Measurements from ENCODE around the gene RNF14. TPM values are rescaled to one million over a fixed set of nuclear protein-coding genes. Genes with fewer than 3 reads are reported as not detected.

The RNF14 gene
- total RNA-seq, 1 experiment from 2014 or later: 72.1 TPM

DNA sequence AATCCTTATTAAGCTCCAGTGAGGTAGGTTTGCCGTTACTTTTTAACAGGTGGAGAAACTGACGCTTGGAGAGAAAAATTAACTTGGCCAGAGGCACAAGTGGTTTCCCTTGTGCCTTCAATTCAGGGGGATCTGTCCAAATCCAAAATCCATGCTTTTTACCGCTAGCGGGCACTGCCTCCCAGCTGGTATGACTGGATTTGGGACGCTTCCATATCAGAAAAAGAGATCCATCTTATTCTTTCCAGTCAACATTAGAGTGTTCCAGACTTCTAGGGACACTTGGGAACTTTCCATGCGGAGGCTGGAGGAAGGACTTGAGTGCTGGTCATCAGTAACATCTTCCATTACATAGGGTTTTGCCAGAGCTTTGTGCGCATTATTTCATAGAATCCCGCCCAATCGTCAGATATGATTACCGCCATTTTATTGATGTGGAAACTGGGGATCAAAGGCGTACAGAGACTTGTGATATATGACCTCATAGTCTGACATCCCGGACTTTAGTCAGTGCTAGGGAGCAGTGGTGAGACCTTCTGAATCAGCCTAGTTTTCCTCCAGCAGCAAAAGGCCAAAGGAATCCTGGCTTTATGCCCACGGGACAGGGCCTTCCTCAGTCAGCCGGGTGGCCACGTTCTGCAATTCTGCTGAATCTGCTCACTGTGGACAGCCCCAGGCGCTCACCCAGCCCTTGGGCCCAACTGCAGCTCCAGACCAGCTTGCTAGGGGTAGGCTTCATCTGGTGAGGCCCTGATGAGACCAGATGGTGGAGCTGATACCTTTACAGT, 45.0 kb downstream of the RNF14 start:
- intact Hi-C loops (cut with micrococcal nuclease; ENCODE audit: unreplicated experiment): loop anchor here (2.0 kb wide), 1 partner anchor 131 kb away; no protein-coding TSS in a partner anchor
- no peaks in the 10 kb centered on the region for H3K9me3 ChIP-seq (ENCODE audit: control insufficient read depth, insufficient read depth, low read depth, low read length)
- H3K27ac ChIP-seq (ENCODE audit: low read length): peak overlapping the region; percentile 96
- peaks cover 25% of the 10 kb centered on the region for H3K4me1 ChIP-seq (ENCODE audit: control insufficient read depth, insufficient read depth, low read length)
- no peaks in the 10 kb centered on the region for H3K27me3 ChIP-seq (ENCODE audit: control insufficient read depth, insufficient read depth, low read length)
- in situ Hi-C loops (cut with HindIII; ENCODE audit: low pct_unique_long_range_greater_than_20kb, low sequenced_read_pairs): no loop called here
- DNase-seq (ENCODE audit: low read depth, low spot score) (no peak), ATAC-seq (0 out of 2 replicates have a peak, but pooled peaks have one; percentile 25)
- peak overlapping the region; percentile 83 to 99 for H3K4me3 ChIP-seq (ENCODE audit: low read depth in 2 of 2, low read length in 2 of 2)
- TF ChIP-seq, protein P1, sequence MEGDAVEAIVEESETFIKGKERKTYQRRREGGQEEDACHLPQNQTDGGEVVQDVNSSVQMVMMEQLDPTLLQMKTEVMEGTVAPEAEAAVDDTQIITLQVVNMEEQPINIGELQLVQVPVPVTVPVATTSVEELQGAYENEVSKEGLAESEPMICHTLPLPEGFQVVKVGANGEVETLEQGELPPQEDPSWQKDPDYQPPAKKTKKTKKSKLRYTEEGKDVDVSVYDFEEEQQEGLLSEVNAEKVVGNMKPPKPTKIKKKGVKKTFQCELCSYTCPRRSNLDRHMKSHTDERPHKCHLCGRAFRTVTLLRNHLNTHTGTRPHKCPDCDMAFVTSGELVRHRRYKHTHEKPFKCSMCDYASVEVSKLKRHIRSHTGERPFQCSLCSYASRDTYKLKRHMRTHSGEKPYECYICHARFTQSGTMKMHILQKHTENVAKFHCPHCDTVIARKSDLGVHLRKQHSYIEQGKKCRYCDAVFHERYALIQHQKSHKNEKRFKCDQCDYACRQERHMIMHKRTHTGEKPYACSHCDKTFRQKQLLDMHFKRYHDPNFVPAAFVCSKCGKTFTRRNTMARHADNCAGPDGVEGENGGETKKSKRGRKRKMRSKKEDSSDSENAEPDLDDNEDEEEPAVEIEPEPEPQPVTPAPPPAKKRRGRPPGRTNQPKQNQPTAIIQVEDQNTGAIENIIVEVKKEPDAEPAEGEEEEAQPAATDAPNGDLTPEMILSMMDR (IDR thresholded peaks at IDR 0.05): peak; percentile 28; the same call in 1 of the 2 replicates
- TF ChIP-seq SIN3A (IDR thresholded peaks at IDR 0.05; ENCODE audit: borderline replicate concordance, insufficient read depth, low read depth, low read length): no peak
- peaks cover 3% of the 10 kb centered on the region for H3K36me3 ChIP-seq (ENCODE audit: control insufficient read depth, insufficient read depth, low read length)
- no TSS peak for BruUV-seq (replicated peaks)
- ChIA-PET POLR2A (no interaction called here), CTCF (interaction anchor here (0.7 to 1.4 kb wide), 3 partner anchors 14 to 363 kb away, joined by 3 to 4 read pairs (median 3); partner anchors contain the start of gene FCHSD1)

DNA sequence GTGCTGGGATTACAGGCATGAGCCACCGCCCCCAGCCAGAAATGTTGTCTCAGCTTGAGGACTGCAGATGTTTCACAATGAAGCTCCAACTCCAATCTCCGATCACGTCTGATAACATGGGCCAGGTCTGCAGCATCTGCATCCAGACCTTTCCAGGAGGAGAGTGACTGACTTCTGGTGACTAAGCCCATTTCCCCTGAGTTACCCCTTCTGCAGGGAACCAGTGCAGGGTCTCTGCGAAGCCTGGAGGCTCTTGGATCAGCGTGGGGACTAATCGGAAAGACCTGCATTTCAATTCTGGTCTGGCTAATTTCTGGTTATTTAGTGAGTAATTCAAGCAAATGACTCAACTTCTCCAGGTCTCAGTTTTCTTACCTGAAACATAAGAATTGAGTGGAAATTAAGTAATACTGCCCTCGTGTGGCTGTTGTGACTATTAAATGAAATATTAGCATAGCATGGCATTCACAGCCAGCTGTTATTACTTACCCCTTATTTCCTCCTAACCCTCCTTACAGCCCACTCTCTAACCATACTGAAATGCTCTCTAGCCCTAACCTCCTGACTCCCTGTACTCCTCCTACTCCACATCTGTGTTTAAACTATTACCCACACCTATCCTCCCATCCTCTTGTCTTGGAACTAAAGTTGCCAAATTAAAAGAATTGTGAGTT, 46.1 kb downstream of the RNF14 start:
- TF ChIP-seq, protein P1 (IDR thresholded peaks at IDR 0.05): peak; percentile 77
- TF ChIP-seq TCF7L2 (IDR thresholded peaks at IDR 0.05; ENCODE audit: low read depth, low read length): no peak
- no peak for TF ChIP-seq POLR2AphosphoS5 (IDR thresholded peaks at IDR 0.05; ENCODE audit: low read depth, low read length)
- TF ChIP-seq SIN3A (IDR thresholded peaks at IDR 0.05; ENCODE audit: borderline replicate concordance, insufficient read depth, low read depth, low read length): no peak
- Histone ChIP-seq H3K27me3 (ENCODE audit: control insufficient read depth, insufficient read depth, low read length) (no peaks in the 10 kb centered on the region), H3K9me3 (ENCODE audit: control insufficient read depth, insufficient read depth, low read depth, low read length) (peaks cover under 1% of the 10 kb centered on the region; the same call in 1 of the 2 replicates), H3K4me1 (ENCODE audit: control insufficient read depth, insufficient read depth, low read length) (peaks cover 25% of the 10 kb centered on the region), H3K27ac (ENCODE audit: low read length) (no peak overlapping the region), H3K36me3 (ENCODE audit: control insufficient read depth, insufficient read depth, low read length) (no peaks in the 10 kb centered on the region; the same call in 1 of the 2 replicates), H3K4me3 (ENCODE audit: low read depth in 2 of 2, low read length in 2 of 2) (no peak overlapping the region)
- ATAC-seq (peak; percentile 51; the same call in 1 of the 2 replicates), DNase-seq (ENCODE audit: low read depth, low spot score) (peak; percentile 82)
- ChIA-PET POLR2A (no interaction called here), CTCF (interaction anchor here (0.7 to 1.4 kb wide), 4 partner anchors 15 to 364 kb away, joined by 3 to 9 read pairs (median 4); partner anchors contain the start of gene FCHSD1)
- BruUV-seq (replicated peaks): no TSS peak
- in situ Hi-C loops (cut with HindIII; ENCODE audit: low pct_unique_long_range_greater_than_20kb, low sequenced_read_pairs): no loop called here
- intact Hi-C loops (cut with micrococcal nuclease; ENCODE audit: unreplicated experiment): no loop called here
